ENCODE results near the gene CXorf38.
A peak's percentile ranks its signal among the peaks of the same experiment; 100 is the strongest.

CXorf38 gene

GRCh38 chrX:40647307-40648197 is at the start of gene CXorf38:
Gene CXorf38, minus strand, starts transcription at chrX:40647561. Its CDS starts 41 bp downstream, at chrX:40647520.
- H3K27ac ChIP-seq: peak within 1 kb of the TSS; percentile 93
- TF ChIP-seq ZFX (IDR thresholded peaks at IDR 0.05) (peak; percentile 29; the same call in 1 of the 2 replicates), CTCF (conservative IDR thresholded peaks at IDR 0.05) (no peak)

- no peak overlapping the region for H3K27ac ChIP-seq
- TF ChIP-seq ZFX (IDR thresholded peaks at IDR 0.05) (no peak), CTCF (conservative IDR thresholded peaks at IDR 0.05) (no peak)
These were observed 47.4 kb upstream of the CXorf38 start for GRCh38 chrX:40694802-40695201.

- H3K27ac ChIP-seq: no peak overlapping the region
- TF ChIP-seq CTCF (conservative IDR thresholded peaks at IDR 0.05) (no peak), ZFX (IDR thresholded peaks at IDR 0.05) (no peak)
These were observed 41.6 kb upstream of the CXorf38 start for GRCh38 chrX:40688929-40689328.

- no peak for TF ChIP-seq ZFX (IDR thresholded peaks at IDR 0.05)
- TF ChIP-seq CTCF (conservative IDR thresholded peaks at IDR 0.05): no peak
- H3K27ac ChIP-seq: no peak overlapping the region
These were observed 39.8 kb upstream of the CXorf38 start for GRCh38 chrX:40687169-40687568.

GRCh38 chrX:40685362-40685918 is 38.1 kb upstream of the CXorf38 start:
- TF ChIP-seq CTCF (conservative IDR thresholded peaks at IDR 0.05) (no peak), ZFX (IDR thresholded peaks at IDR 0.05) (no peak)
- H3K27ac ChIP-seq: no peak overlapping the region

- TF ChIP-seq ZFX (IDR thresholded peaks at IDR 0.05): no peak
- no peak for TF ChIP-seq CTCF (conservative IDR thresholded peaks at IDR 0.05)
- H3K27ac ChIP-seq: no peak overlapping the region
These were observed 36.7 kb upstream of the CXorf38 start for GRCh38 chrX:40684092-40684491.

GRCh38 chrX:40683245-40683644 is 35.9 kb upstream of the CXorf38 start:
- no peak overlapping the region for H3K27ac ChIP-seq
- TF ChIP-seq ZFX (IDR thresholded peaks at IDR 0.05) (no peak), CTCF (conservative IDR thresholded peaks at IDR 0.05) (no peak)

Measured in C4-2B (cell line).